Trophoblast cell (in vitro differentiated cells and primary cell): ENCODE results near the gene PCSK7.

Experiments used
- DNase-seq, 2 donors: peaks; one replicate each; pipeline ENCODE4 v3.0.0-alpha.2; 2016
- H2AFZ ChIP-seq: 2 replicates; pipeline ENCODE4 v1.6.1; 2013; ENCODE audit warnings: low read length, moderate library complexity, mild to moderate bottlenecking; ENCODE audit not compliant: insufficient read depth, poor library complexity
- H2AK5ac ChIP-seq: 2 replicates; pipeline ENCODE4 v1.6.1; 2013; ENCODE audit warnings: mild to moderate bottlenecking, low read length
- H2BK120ac ChIP-seq: 2 replicates; pipeline ENCODE4 v1.6.1; 2013; ENCODE audit warnings: low read length, mild to moderate bottlenecking, moderate library complexity; ENCODE audit not compliant: insufficient read depth, poor library complexity
- H2BK12ac ChIP-seq: 2 replicates; pipeline ENCODE4 v1.6.1; 2013; ENCODE audit warnings: mild to moderate bottlenecking, low read length, moderate library complexity
- H2BK5ac ChIP-seq: 2 replicates; pipeline ENCODE4 v1.6.1; 2013; ENCODE audit warnings: low read length, low read depth, moderate library complexity, mild to moderate bottlenecking; ENCODE audit not compliant: poor library complexity
- H3K14ac ChIP-seq: 2 replicates; pipeline ENCODE4 v1.6.1; 2013; ENCODE audit warnings: mild to moderate bottlenecking, low read length
- H3K18ac ChIP-seq: 2 replicates; pipeline ENCODE4 v1.6.1; 2013; ENCODE audit warnings: mild to moderate bottlenecking, low read length
- H3K23ac ChIP-seq: 2 replicates; pipeline ENCODE4 v1.6.1; 2013; ENCODE audit warnings: low read length
- H3K27ac ChIP-seq: 2 replicates; pipeline ENCODE4 v1.5.1; 2013; ENCODE audit warnings: low read depth, mild to moderate bottlenecking, inconsistent platforms, low read length, moderate library complexity
- H3K27me3 ChIP-seq: 2 replicates; pipeline ENCODE4 v1.6.1; 2013; ENCODE audit warnings: inconsistent platforms, mild to moderate bottlenecking, low read length, moderate library complexity; ENCODE audit not compliant: insufficient read depth
- H3K36me3 ChIP-seq, 2 experiments: 1 replicate in 1 of 2; 2 replicates in 1 of 2; pipeline ENCODE4 v1.6.1; 2013; ENCODE audit warnings: low read length in 2 of 2, mild to moderate bottlenecking in 2 of 2, moderate library complexity in 1 of 2; ENCODE audit not compliant: insufficient read depth in 2 of 2, control insufficient read depth in 1 of 2
- H3K4ac ChIP-seq: 2 replicates; pipeline ENCODE4 v1.6.1; 2013; ENCODE audit warnings: low read depth, mild to moderate bottlenecking, low read length, moderate library complexity
- H3K4me1 ChIP-seq, 2 experiments: 1 replicate in 1 of 2; 2 replicates in 1 of 2; pipeline ENCODE4 v1.6.1; 2013; ENCODE audit warnings: low read length in 2 of 2, mild to moderate bottlenecking in 2 of 2, moderate library complexity in 1 of 2; ENCODE audit not compliant: insufficient read depth in 2 of 2, control insufficient read depth in 1 of 2
- H3K4me2 ChIP-seq: 2 replicates; pipeline ENCODE4 v1.6.1; 2013; ENCODE audit warnings: inconsistent platforms, mild to moderate bottlenecking, low read length, moderate library complexity
- H3K4me3 ChIP-seq: 2 replicates; pipeline ENCODE4 v1.5.1; 2013; ENCODE audit warnings: mild to moderate bottlenecking, low read depth, low read length, inconsistent platforms
- H3K79me1 ChIP-seq: one replicate; pipeline ENCODE4 v1.6.1; 2013; ENCODE audit warnings: low read length
- H3K79me2 ChIP-seq: 2 replicates; pipeline ENCODE4 v1.6.1; 2013; ENCODE audit warnings: low read length, mild to moderate bottlenecking; ENCODE audit not compliant: control insufficient read depth, insufficient read depth, poor library complexity
- H3K9ac ChIP-seq: 2 replicates; pipeline ENCODE4 v1.6.1; 2013; ENCODE audit warnings: mild to moderate bottlenecking, low read length
- H3K9me3 ChIP-seq: 2 replicates; pipeline ENCODE4 v1.6.1; 2013; ENCODE audit warnings: low read depth, mild to moderate bottlenecking, control low read depth, inconsistent platforms, low read length; ENCODE audit not compliant: insufficient read depth
- H4K12ac ChIP-seq: 2 replicates; pipeline ENCODE4 v1.6.1; 2013; ENCODE audit warnings: low read depth, mild to moderate bottlenecking, low read length, moderate library complexity
- H4K8ac ChIP-seq: 2 replicates; pipeline ENCODE4 v1.6.1; 2013; ENCODE audit warnings: low read depth, mild to moderate bottlenecking, low read length, moderate library complexity
- H4K91ac ChIP-seq: one replicate; pipeline ENCODE4 v1.6.1; 2013; ENCODE audit warnings: low read depth, mild to moderate bottlenecking, low read length, moderate library complexity
- WGBS: extraction: QIAGEN DNeasy Blood & Tissue Kit; methylation state at CpG from one replicate; pipeline ENCODE4 v1.1.7; 2013; ENCODE audit warnings: missing lambda C conversion rate; ENCODE audit not compliant: insufficient read length, insufficient coverage; ENCODE audit errors: extremely low coverage; 5-methylcytosine and 5-hydroxymethylcytosine counted together

PCSK7 gene

GRCh38 chr11:117248341-117248740, 16.5 kb upstream of the PCSK7 start:
- Histone ChIP-seq H3K18ac (no peak overlapping the region), H3K4me2 (no peak overlapping the region), H4K8ac (no peak overlapping the region), H3K9me3 (no peaks in the 10 kb centered on the region), H2BK12ac (no peak overlapping the region), H4K12ac (no peak overlapping the region), H3K36me3 (peaks cover 23 to 30% of the 10 kb centered on the region in 2 experiments), H3K23ac (no peak overlapping the region), H2BK120ac (no peak overlapping the region), H2AK5ac (no peak overlapping the region), H3K14ac (no peak overlapping the region), H3K27ac (no peak overlapping the region), H3K4ac (no peak overlapping the region), H2BK5ac (no peak overlapping the region), H3K79me2 (no peaks in the 10 kb centered on the region), H3K27me3 (no peaks in the 10 kb centered on the region), H4K91ac (no peak overlapping the region), H3K4me1 (no peaks in the 10 kb centered on the region), H2AFZ (no peak overlapping the region), H3K9ac (no peak overlapping the region), H3K79me1 (no peaks in the 10 kb centered on the region), H3K4me3 (no peak overlapping the region)
- DNase-seq: no peak
- no CpG with 5 or more reads among the region's 4 CpGs for WGBS

DNA sequence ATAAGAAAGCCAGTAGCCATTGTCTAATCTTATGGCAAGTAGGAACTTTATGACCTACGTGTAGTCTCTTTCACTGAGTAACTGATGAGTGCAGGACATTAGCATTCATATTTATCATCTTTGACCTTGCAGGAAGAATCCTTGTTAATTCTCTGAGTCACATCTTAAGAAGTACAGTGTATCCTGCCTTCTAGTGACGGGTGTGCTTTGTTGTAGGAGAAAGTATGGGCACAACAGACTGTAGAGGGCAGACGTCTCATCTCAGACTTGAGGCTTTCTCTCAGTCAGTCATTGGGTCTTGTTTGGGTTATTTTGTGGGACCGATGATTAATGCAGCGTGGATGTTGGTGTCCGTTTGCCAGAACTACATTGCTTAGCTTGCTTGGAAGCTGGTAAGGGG, 7.4 kb upstream of the PCSK7 start:
- no peaks in the 10 kb centered on the region for H3K79me2 ChIP-seq
- no peak overlapping the region for H4K12ac ChIP-seq
- WGBS: no CpG with 5 or more reads among the region's 6 CpGs
- no peaks in the 10 kb centered on the region for H3K4me1 ChIP-seq
- H2BK120ac ChIP-seq: no peak overlapping the region
- peak; percentile 18 to 39 for DNase-seq
- no peaks in the 10 kb centered on the region for H3K27me3 ChIP-seq
- no peak overlapping the region for H3K27ac ChIP-seq
- H3K4me2 ChIP-seq: no peak overlapping the region
- no peak overlapping the region for H4K91ac ChIP-seq
- H3K36me3 ChIP-seq: peaks cover 18 to 30% of the 10 kb centered on the region in 2 experiments
- no peak overlapping the region for H3K9ac ChIP-seq
- H3K4ac ChIP-seq: no peak overlapping the region
- H3K9me3 ChIP-seq: no peaks in the 10 kb centered on the region
- no peak overlapping the region for H3K18ac ChIP-seq
- H4K8ac ChIP-seq: no peak overlapping the region
- H3K23ac ChIP-seq: no peak overlapping the region
- no peak overlapping the region for H2AFZ ChIP-seq
- no peak overlapping the region for H2AK5ac ChIP-seq
- no peak overlapping the region for H3K4me3 ChIP-seq
- H2BK5ac ChIP-seq: no peak overlapping the region
- no peak overlapping the region for H2BK12ac ChIP-seq
- H3K14ac ChIP-seq: no peak overlapping the region
- H3K79me1 ChIP-seq: no peaks in the 10 kb centered on the region

GRCh38 chr11:117238221-117238620, 6.3 kb upstream of the PCSK7 start:
- Histone ChIP-seq H2AK5ac (no peak overlapping the region), H3K4ac (no peak overlapping the region), H3K9me3 (no peaks in the 10 kb centered on the region), H3K23ac (no peak overlapping the region), H2AFZ (no peak overlapping the region), H3K27me3 (no peaks in the 10 kb centered on the region), H4K8ac (no peak overlapping the region), H3K4me3 (no peak overlapping the region), H3K27ac (no peak overlapping the region), H3K79me1 (no peaks in the 10 kb centered on the region), H3K4me2 (no peak overlapping the region), H3K18ac (no peak overlapping the region), H3K9ac (no peak overlapping the region), H3K36me3 (peaks cover 18 to 23% of the 10 kb centered on the region in 2 experiments), H2BK12ac (no peak overlapping the region), H3K79me2 (peaks cover under 1% of the 10 kb centered on the region), H2BK5ac (no peak overlapping the region), H3K4me1 (peaks cover 2 to 3% of the 10 kb centered on the region in 2 experiments), H2BK120ac (no peak overlapping the region), H4K12ac (no peak overlapping the region), H3K14ac (no peak overlapping the region), H4K91ac (no peak overlapping the region)
- WGBS: no CpG with 5 or more reads among the region's 5 CpGs
- DNase-seq: no peak

DNA sequence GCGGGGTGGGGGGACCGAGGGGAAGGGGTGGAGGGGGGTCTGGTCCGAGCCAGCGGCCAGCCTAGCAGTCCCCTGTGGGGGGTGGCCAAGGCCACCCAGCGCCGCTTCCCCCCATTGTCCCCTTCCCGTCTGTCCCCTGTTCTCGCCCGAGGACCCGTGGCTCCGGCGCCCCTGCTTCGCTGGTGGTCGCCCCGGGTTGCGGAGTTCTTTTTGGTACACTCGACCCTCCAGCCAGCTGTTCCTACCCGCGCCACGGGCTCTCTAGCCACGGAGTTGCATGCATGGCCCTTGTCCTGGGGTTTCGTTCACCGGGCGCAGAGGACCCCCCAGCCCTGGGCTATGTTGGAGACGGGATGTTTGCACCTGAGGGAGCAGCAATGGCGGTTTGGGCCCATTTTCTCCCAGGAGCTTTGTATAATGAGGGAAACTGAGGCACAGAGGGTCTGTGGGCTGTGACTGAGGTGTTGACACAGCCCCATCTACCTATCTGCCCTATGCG, 1.1 kb upstream of the PCSK7 start:
- H4K12ac ChIP-seq: peak overlapping the region; percentile 66
- no peak for DNase-seq
- H3K18ac ChIP-seq: peak overlapping the region; percentile 96
- peak overlapping the region; percentile 85 for H4K91ac ChIP-seq
- H4K8ac ChIP-seq: peak overlapping the region; percentile 73
- no peaks in the 10 kb centered on the region for H3K27me3 ChIP-seq
- H2BK5ac ChIP-seq: peak overlapping the region; percentile 85
- no peaks in the 10 kb centered on the region for H3K9me3 ChIP-seq
- peaks cover 4 to 13% of the 10 kb centered on the region in 2 experiments for H3K4me1 ChIP-seq
- WGBS: no CpG with 5 or more reads among the region's 27 CpGs
- peak overlapping the region; percentile 88 for H3K4me2 ChIP-seq
- H3K4me3 ChIP-seq: peak overlapping the region; percentile 88
- peak overlapping the region; percentile 45 for H3K27ac ChIP-seq
- H2BK12ac ChIP-seq: no peak overlapping the region
- H3K79me2 ChIP-seq: peaks cover 13% of the 10 kb centered on the region
- H3K9ac ChIP-seq: peak overlapping the region; percentile 41
- no peak overlapping the region for H3K23ac ChIP-seq
- H3K14ac ChIP-seq: peak overlapping the region; percentile 93
- H3K4ac ChIP-seq: peak overlapping the region; percentile 96
- H3K36me3 ChIP-seq: peaks cover 19 to 21% of the 10 kb centered on the region in 2 experiments
- H2BK120ac ChIP-seq: peak overlapping the region; percentile 86
- peaks cover 12% of the 10 kb centered on the region for H3K79me1 ChIP-seq
- peak overlapping the region; percentile 13 for H2AK5ac ChIP-seq
- peak overlapping the region; percentile 71 for H2AFZ ChIP-seq
